Mucosa of rectum (tissue), 2 donors: Measurements from ENCODE around the gene FOSB.

ENCODE experiments used
- H3K27ac ChIP-seq, 2 donors: one replicate each; pipeline ENCODE4 v1.7.0; 2013; ENCODE audit warnings: inconsistent platforms in 2 of 2, low read depth in 2 of 2, low read length in 2 of 2
- H3K27me3 ChIP-seq, 2 donors: one replicate each; pipeline ENCODE4 v1.7.0; 2013; ENCODE audit warnings: low read length in 2 of 2; ENCODE audit not compliant: control insufficient read depth in 2 of 2, insufficient read depth in 2 of 2
- H3K36me3 ChIP-seq, 2 donors: one replicate each; pipeline ENCODE4 v1.7.0; 2013; ENCODE audit warnings: low read length in 2 of 2; ENCODE audit not compliant: control insufficient read depth in 2 of 2, insufficient read depth in 2 of 2
- H3K4me1 ChIP-seq, 2 donors: one replicate each; pipeline ENCODE4 v1.7.0; 2013; ENCODE audit warnings: low read length in 2 of 2, mild to moderate bottlenecking in 1 of 2; ENCODE audit not compliant: control insufficient read depth in 2 of 2, insufficient read depth in 2 of 2
- H3K4me3 ChIP-seq, 2 donors: one replicate each; pipeline ENCODE4 v1.7.0; 2013; ENCODE audit warnings: low read length in 2 of 2
- H3K9ac ChIP-seq, 2 donors: one replicate each; pipeline ENCODE4 v1.7.0; 2013; ENCODE audit warnings: low read length in 2 of 2, low read depth in 1 of 2, mild to moderate bottlenecking in 1 of 2
- H3K9me3 ChIP-seq, 2 donors: one replicate each; pipeline ENCODE4 v1.7.0; 2013; ENCODE audit warnings: low read length in 2 of 2; ENCODE audit not compliant: control insufficient read depth in 2 of 2
- donor health status: healthy.
- donor health status: Normal muscosa, but diverticular disease.

The FOSB gene

GRCh38 chr19:45517641-45518468 is 50.1 kb downstream of the FOSB start:
- peaks cover 52 to 64% of the 10 kb centered on the region in 2 donors for H3K4me1 ChIP-seq
- no peaks in the 10 kb centered on the region for H3K27me3 ChIP-seq
- no peaks in the 10 kb centered on the region for H3K9me3 ChIP-seq
- H3K27ac ChIP-seq: peak overlapping the region; percentile 65 to 81
- H3K36me3 ChIP-seq: peaks cover 29 to 30% of the 10 kb centered on the region in 2 donors
- peak overlapping the region in 1 of 2 donors; percentile 52 for H3K9ac ChIP-seq
- H3K4me3 ChIP-seq: no peak overlapping the region

- Histone ChIP-seq H3K27ac (peak overlapping the region; percentile 58 to 81), H3K4me1 (peaks cover 49 to 61% of the 10 kb centered on the region in 2 donors), H3K4me3 (no peak overlapping the region), H3K9ac (peak overlapping the region in 1 of 2 donors; percentile 52), H3K9me3 (no peaks in the 10 kb centered on the region), H3K27me3 (no peaks in the 10 kb centered on the region), H3K36me3 (peaks cover 29 to 34% of the 10 kb centered on the region in 2 donors)
Observed at GRCh38 chr19:45518469-45518826, 50.7 kb downstream of the FOSB start.

GRCh38 chr19:45522010-45522941 is 54.5 kb downstream of the FOSB start:
- peaks cover 19 to 33% of the 10 kb centered on the region in 2 donors for H3K4me1 ChIP-seq
- no peak overlapping the region for H3K9ac ChIP-seq
- H3K27ac ChIP-seq: peak overlapping the region in 1 of 2 donors; percentile 83
- no peaks in the 10 kb centered on the region for H3K27me3 ChIP-seq
- H3K4me3 ChIP-seq: no peak overlapping the region
- H3K36me3 ChIP-seq: peaks cover 52% of the 10 kb centered on the region in 2 donors
- no peaks in the 10 kb centered on the region for H3K9me3 ChIP-seq

- Histone ChIP-seq H3K36me3 (peaks cover 39 to 42% of the 10 kb centered on the region in 2 donors), H3K27me3 (no peaks in the 10 kb centered on the region), H3K9me3 (no peaks in the 10 kb centered on the region), H3K4me1 (peaks cover 14 to 32% of the 10 kb centered on the region in 2 donors), H3K27ac (peak overlapping the region; percentile 19 to 57), H3K9ac (no peak overlapping the region), H3K4me3 (no peak overlapping the region)
Observed at GRCh38 chr19:45523642-45524256, 56.0 kb downstream of the FOSB start.

- H3K9ac ChIP-seq: no peak overlapping the region
- no peak overlapping the region for H3K4me3 ChIP-seq
- H3K27me3 ChIP-seq: no peaks in the 10 kb centered on the region
- H3K27ac ChIP-seq: no peak overlapping the region
- no peaks in the 10 kb centered on the region for H3K9me3 ChIP-seq
- peaks cover 39 to 42% of the 10 kb centered on the region in 2 donors for H3K36me3 ChIP-seq
- peaks cover 17 to 30% of the 10 kb centered on the region in 2 donors for H3K4me1 ChIP-seq
Observed at GRCh38 chr19:45524575-45525129, 56.9 kb downstream of the FOSB start.
